ENCODE measurements around the gene C4orf54. TPM values are rescaled to one million over a fixed set of nuclear protein-coding genes. Genes with fewer than 3 reads are reported as not detected.

C4orf54 gene
- total RNA-seq, 2 experiments from 2014 or later = not detected

- no peaks in the 10 kb centered on the region for H3K9me3 Mint-ChIP-seq
- DNase-seq = no peak
- no peak for ATAC-seq
These were observed 8.4 kb upstream of the C4orf54 start for GRCh38 chr4:99665983-99666382.

GRCh38 chr4:99664716-99665115 is 7.1 kb upstream of the C4orf54 start:
- H3K4me3 Mint-ChIP-seq = no peak overlapping the region
- H3K27ac Mint-ChIP-seq = no peak overlapping the region
- ChIA-PET POLR2A (no interaction called here), CTCF (interaction anchor here (1.4 kb wide), 1 partner anchor 9 kb away, joined by 3 read pairs; no protein-coding TSS in a partner anchor)
- no peaks in the 10 kb centered on the region for H3K4me1 Mint-ChIP-seq (ENCODE audit: low read depth)
- TF ChIP-seq CTCF (IDR thresholded peaks at IDR 0.05) = no peak
- no peak for DNase-seq
- no peak for ATAC-seq
- H3K36me3 Mint-ChIP-seq (ENCODE audit: low read depth) = no peaks in the 10 kb centered on the region
- peaks cover 6% of the 10 kb centered on the region for H3K27me3 Mint-ChIP-seq
- intact Hi-C loops (cut with micrococcal nuclease) = no loop called here
- no peaks in the 10 kb centered on the region for H3K9me3 Mint-ChIP-seq

More at GRCh38 chr4:99665983-99666382, 8.4 kb upstream of the C4orf54 start:
- Mint-ChIP-seq H3K27ac (no peak overlapping the region), H3K27me3 (peaks cover 4% of the 10 kb centered on the region), H3K4me1 (ENCODE audit: low read depth) (no peaks in the 10 kb centered on the region), H3K36me3 (ENCODE audit: low read depth) (no peaks in the 10 kb centered on the region), H3K4me3 (no peak overlapping the region)
- no peak for TF ChIP-seq CTCF (IDR thresholded peaks at IDR 0.05)
- ChIA-PET CTCF (no interaction called here), POLR2A (no interaction called here)
- intact Hi-C loops (cut with micrococcal nuclease) = no loop called here

DNA sequence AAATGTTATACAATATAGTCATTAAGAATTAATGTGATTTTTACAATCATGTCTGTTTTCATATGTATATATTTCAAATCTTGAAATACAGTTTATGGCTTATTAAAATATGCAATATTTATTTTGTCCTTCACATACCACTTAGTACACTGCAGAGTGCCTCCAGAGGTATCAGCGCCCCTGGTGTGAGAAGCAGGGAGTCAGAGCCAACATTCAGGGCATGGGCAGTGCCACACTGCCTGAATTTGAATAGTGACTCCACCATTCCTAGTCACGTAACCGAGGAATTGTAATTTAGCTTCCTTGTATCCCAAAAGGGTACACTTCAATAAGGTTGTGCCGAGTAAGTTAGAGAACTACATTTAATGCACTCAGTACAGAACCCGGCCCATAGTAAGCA is 4.3 kb upstream of the C4orf54 start:
- Mint-ChIP-seq H3K9me3 (no peaks in the 10 kb centered on the region), H3K27me3 (peaks cover 6% of the 10 kb centered on the region), H3K4me1 (ENCODE audit: low read depth) (no peaks in the 10 kb centered on the region), H3K4me3 (no peak overlapping the region), H3K36me3 (ENCODE audit: low read depth) (no peaks in the 10 kb centered on the region), H3K27ac (no peak overlapping the region)
- ChIA-PET CTCF (no interaction called here), POLR2A (no interaction called here)
- no peak for TF ChIP-seq CTCF (IDR thresholded peaks at IDR 0.05)
- DNase-seq (no peak), ATAC-seq (no peak)
- intact Hi-C loops (cut with micrococcal nuclease) = no loop called here

DNA sequence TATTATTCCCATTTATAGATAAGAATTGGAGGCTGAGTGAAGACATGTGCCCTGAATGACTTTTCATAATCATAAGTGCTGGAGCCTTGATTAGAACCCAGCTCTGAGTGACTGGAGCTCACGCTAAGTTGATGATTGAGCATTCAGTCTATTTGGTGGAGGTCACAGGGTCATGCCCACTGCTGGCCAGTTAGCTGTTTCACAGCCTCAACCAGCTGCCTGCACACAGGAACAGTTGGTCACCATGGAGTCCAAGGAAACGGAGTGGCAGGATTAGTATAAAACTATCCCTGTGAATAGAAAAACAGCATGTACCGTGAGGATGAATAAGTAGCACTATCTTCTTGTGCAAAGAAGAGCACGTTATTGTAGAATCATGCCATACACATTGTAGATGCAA is 1.0 kb upstream of the C4orf54 start:
- no peak overlapping the region for H3K27ac Mint-ChIP-seq
- H3K36me3 Mint-ChIP-seq (ENCODE audit: low read depth) = no peaks in the 10 kb centered on the region
- peaks cover 6% of the 10 kb centered on the region for H3K27me3 Mint-ChIP-seq
- H3K9me3 Mint-ChIP-seq = no peaks in the 10 kb centered on the region
- no peak overlapping the region for H3K4me3 Mint-ChIP-seq
- CTCF ChIA-PET = interaction anchor here (0.7 kb wide), 1 partner anchor 21 kb away, joined by 3 read pairs; no protein-coding TSS in a partner anchor
- H3K4me1 Mint-ChIP-seq (ENCODE audit: low read depth) = no peaks in the 10 kb centered on the region
- intact Hi-C loops (cut with micrococcal nuclease) = no loop called here
- no peak for ATAC-seq
- POLR2A ChIA-PET = no interaction called here
- TF ChIP-seq CTCF (IDR thresholded peaks at IDR 0.05) = no peak
- no peak for DNase-seq

DNA sequence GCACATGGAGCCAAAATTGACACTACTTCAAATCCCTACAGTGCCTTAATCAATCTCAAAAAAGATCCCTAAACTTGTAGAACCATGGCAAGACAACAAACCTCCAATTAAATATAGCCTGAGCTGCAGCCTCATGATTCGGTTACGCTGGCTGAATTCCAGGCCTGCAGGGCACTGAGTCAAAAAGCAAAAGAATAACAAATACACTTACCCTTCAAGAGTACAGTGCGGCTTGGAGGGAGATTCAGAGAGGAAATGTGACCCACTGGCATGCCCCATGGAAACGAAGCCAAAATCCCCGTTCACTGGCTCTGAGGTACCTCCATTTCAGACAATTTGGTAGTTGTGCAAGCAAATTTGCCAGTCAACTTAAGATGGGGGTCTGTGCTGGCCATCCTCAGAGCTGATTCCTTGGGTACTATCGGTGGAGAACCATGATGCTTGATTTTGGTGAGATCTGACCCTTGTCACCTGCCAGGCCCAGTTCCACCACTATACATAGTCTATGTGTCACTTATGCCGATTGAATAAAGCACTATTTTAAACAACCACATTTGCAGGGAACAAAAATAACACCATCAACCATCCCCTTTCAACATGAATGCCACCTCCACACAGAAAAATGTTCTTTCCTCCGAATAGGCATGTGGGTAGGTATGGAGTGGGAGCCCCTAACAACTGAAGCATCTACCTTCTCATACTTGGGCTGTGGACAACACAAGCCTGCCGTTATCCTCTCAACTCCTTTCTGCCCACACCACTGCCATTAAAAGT is 2.1 kb downstream of the C4orf54 start:
- Mint-ChIP-seq H3K27ac (no peak overlapping the region), H3K4me3 (no peak overlapping the region), H3K4me1 (ENCODE audit: low read depth) (no peaks in the 10 kb centered on the region), H3K9me3 (no peaks in the 10 kb centered on the region), H3K27me3 (no peaks in the 10 kb centered on the region), H3K36me3 (ENCODE audit: low read depth) (no peaks in the 10 kb centered on the region)
- CTCF ChIA-PET = no interaction called here
- ATAC-seq = no peak
- intact Hi-C loops (cut with micrococcal nuclease) = no loop called here
- DNase-seq = no peak
- no peak for TF ChIP-seq CTCF (IDR thresholded peaks at IDR 0.05)
- POLR2A ChIA-PET = no interaction called here

All from activated CD8-positive, alpha-beta T cell treated with anti-CD3 and anti-CD28 coated beads for 36 hours (primary cell).